NCI-H524 treated with DMSO at 0.1 percent for 48 hours (cell line): ENCODE results near the gene KCP.
A peak's percentile ranks its signal among the peaks of the same experiment; 100 is the strongest.
"Not testable (repeated sequence)": the region's sequence is repeated elsewhere in the genome, so short reads cannot be mapped to it uniquely, and the experiment has no call there.

Experiments
- DNase-seq: peaks from one replicate; lab custom pipeline; 2025; lab: John Stamatoyannopoulos, UW

The KCP gene

GRCh38 chr7:128921866-128922440 is 11.4 kb upstream of the KCP start:
- DNase-seq = no peak

GRCh38 chr7:128920913-128921582 is 10.5 kb upstream of the KCP start:
- DNase-seq = no peak

- DNase-seq = no peak
These were observed 9.6 kb upstream of the KCP start for GRCh38 chr7:128919881-128920799.

GRCh38 chr7:128919241-128919640 is 8.7 kb upstream of the KCP start:
- no peak for DNase-seq

- DNase-seq = no peak
These were observed 7.6 kb upstream of the KCP start for GRCh38 chr7:128918016-128918665.

- DNase-seq = no peak
These were observed 6.6 kb upstream of the KCP start for GRCh38 chr7:128917122-128917521.

- DNase-seq = no peak
These were observed 6.1 kb upstream of the KCP start for GRCh38 chr7:128916643-128916915.

GRCh38 chr7:128915841-128916642 is 5.5 kb upstream of the KCP start:
- no peak for DNase-seq

GRCh38 chr7:128915271-128915819 is 4.8 kb upstream of the KCP start:
- DNase-seq = no peak

- no peak for DNase-seq
These were observed 4.2 kb upstream of the KCP start for GRCh38 chr7:128914566-128915151.

- DNase-seq = no peak
These were observed 3.5 kb upstream of the KCP start for GRCh38 chr7:128913870-128914565.

GRCh38 chr7:128912709-128913495 is 2.4 kb upstream of the KCP start:
- not testable (repeated sequence) for DNase-seq

GRCh38 chr7:128912281-128912680 is 1.8 kb upstream of the KCP start:
- no peak for DNase-seq

- no peak for DNase-seq
These were observed 1.0 kb upstream of the KCP start for GRCh38 chr7:128911423-128912031.

- DNase-seq = peak; percentile 54
These were observed 612 bp downstream of the KCP start for GRCh38 chr7:128909625-128910568.

GRCh38 chr7:128908750-128909624 is 1.5 kb downstream of the KCP start:
- DNase-seq = no peak
